Ectodermal cell (in vitro differentiated cells): ENCODE measurements around the gene LRRC23.
A peak's percentile ranks its signal among the peaks of the same experiment; 100 is the strongest.
"Not testable (repeated sequence)": the region's sequence is repeated elsewhere in the genome, so short reads cannot be mapped to it uniquely, and the experiment has no call there.

Source experiments
- H3K27ac ChIP-seq: 2 replicates; pipeline ENCODE4 v1.7.0; 2013; ENCODE audit warnings: mild to moderate bottlenecking, low read depth, low read length; ENCODE audit not compliant: insufficient read depth, poor library complexity, severe bottlenecking
- H3K27me3 ChIP-seq: 2 replicates; pipeline ENCODE4 v1.7.0; 2013; ENCODE audit warnings: mild to moderate bottlenecking, low read length; ENCODE audit not compliant: insufficient read depth, control insufficient read depth, poor library complexity, severe bottlenecking
- H3K36me3 ChIP-seq: one replicate; pipeline ENCODE4 v1.7.0; 2013; ENCODE audit warnings: low read length; ENCODE audit not compliant: control insufficient read depth, insufficient read depth
- H3K4me1 ChIP-seq: one replicate; pipeline ENCODE4 v1.7.0; 2013; ENCODE audit warnings: low read length; ENCODE audit not compliant: control insufficient read depth, insufficient read depth
- H3K4me3 ChIP-seq: 2 replicates; pipeline ENCODE4 v1.7.0; 2013; ENCODE audit warnings: low read depth, low read length, control low read depth; ENCODE audit not compliant: insufficient read depth
- H3K9me3 ChIP-seq: 2 replicates; pipeline ENCODE4 v1.7.0; 2013; ENCODE audit warnings: mild to moderate bottlenecking, low read length, moderate library complexity; ENCODE audit not compliant: control insufficient read depth
- WGBS, 2 experiments: methylation state at CpG; one replicate each; pipeline ENCODE4 v1.1.7; 2013; ENCODE audit warnings: missing lambda C conversion rate in 2 of 2; 5-methylcytosine and 5-hydroxymethylcytosine counted together

The LRRC23 gene

DNA sequence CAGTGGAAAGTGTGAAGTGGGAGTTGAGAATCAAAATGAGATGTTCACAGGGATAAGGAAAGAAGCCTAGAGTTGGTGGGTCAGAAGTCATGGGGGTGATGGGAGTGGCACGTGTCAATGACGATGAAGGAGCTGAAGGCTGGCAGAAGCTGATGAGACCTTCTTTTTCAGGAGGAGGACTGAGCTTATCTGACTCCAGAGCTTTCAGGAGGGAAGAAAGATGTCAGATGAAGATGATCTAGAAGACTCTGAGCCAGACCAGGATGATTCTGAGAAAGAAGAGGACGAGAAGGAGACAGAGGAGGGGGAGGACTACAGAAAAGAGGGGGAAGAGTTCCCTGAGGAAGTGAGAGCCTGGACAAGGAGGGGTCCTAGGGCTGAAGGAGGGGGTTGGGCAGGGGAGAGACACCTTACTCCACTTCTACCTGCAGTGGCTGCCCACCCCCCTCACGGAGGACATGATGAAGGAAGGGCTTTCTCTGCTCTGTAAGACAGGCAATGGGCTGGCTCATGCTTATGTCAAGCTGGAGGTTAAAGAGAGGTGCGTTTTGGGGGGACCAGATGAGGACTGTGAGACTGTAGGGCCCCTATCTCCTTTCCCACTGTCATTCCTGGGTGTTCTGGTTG, 905 bp downstream of the LRRC23 start:
- peak overlapping the region; percentile 28 for H3K4me3 ChIP-seq
- 67 to 70% methylated on average over 5 of the region's 5 CpGs for WGBS, 2 experiments
- peak overlapping the region; percentile 89 for H3K27ac ChIP-seq
- peaks cover 11% of the 10 kb centered on the region for H3K4me1 ChIP-seq
- no peaks in the 10 kb centered on the region for H3K36me3 ChIP-seq
- H3K9me3 ChIP-seq = no peaks in the 10 kb centered on the region
- no peaks in the 10 kb centered on the region for H3K27me3 ChIP-seq

DNA sequence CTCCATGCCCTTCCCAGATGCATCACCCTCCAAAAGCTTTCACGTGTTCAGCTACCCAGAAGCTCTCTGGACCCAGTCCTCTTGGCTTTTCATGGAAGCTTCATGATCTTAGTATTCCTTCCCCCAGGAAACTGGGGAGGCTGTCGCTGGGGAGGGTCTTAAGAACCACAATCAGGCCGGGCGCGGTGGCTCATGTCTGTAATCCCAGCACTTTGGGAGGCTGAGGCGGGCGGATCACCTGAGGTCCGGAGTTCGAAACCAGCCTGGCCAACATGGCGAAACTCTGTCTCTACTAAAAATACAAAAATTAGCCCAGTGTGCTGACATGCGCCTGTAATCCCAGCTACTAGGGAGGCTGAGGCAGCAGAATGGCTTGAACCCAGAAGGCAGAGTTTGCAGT, 3.5 kb downstream of the LRRC23 start:
- not testable (repeated sequence) for H3K9me3 ChIP-seq, H3K27me3 ChIP-seq
- 90 to 92% methylated on average over 11 of the region's 11 CpGs for WGBS, 2 experiments

DNA sequence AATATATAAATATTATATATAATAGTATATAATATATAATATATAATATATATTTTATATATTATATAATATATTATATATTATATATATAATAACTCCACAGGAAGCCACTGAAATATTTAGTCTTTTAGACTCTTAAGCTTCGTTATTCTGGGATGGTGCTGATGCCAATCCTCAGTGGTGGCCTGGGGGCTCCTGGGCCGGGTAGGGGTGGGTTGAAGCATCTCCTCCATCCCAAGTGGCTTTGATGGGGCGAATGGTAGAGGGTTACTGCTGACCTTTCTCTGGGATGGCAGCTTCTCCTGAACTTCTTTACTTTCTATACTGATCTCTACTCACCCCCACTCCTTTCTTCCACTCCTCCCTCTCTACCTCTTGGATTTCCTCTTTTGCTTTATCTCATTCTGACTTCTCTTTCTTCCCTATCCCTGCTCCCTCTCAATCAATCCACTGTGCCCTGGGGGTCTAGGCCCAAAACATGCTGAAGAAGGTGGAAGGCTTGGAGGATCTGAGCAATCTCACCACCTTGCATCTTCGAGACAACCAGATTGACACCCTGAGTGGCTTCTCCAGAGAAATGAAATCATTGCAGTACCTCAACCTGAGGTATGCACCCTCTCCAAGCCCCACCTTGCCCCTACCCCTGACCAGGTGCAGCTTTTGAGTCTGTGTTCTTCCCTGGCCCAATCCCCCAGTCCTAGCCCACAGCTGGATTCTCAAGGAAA, 5.0 kb downstream of the LRRC23 start:
- Histone ChIP-seq H3K36me3 (no peaks in the 10 kb centered on the region), H3K4me3 (no peak overlapping the region), H3K27me3 (no peaks in the 10 kb centered on the region), H3K27ac (no peak overlapping the region), H3K4me1 (peaks cover 11% of the 10 kb centered on the region), H3K9me3 (no peaks in the 10 kb centered on the region)
- WGBS, 2 experiments = 91 to 94% methylated on average over 4 of the region's 4 CpGs

More for the DNA sequence above, 3.5 kb downstream of the LRRC23 start:
- not testable (repeated sequence) for H3K36me3 ChIP-seq, H3K27ac ChIP-seq, H3K4me3 ChIP-seq
- peaks cover 11% of the 10 kb centered on the region for H3K4me1 ChIP-seq

DNA sequence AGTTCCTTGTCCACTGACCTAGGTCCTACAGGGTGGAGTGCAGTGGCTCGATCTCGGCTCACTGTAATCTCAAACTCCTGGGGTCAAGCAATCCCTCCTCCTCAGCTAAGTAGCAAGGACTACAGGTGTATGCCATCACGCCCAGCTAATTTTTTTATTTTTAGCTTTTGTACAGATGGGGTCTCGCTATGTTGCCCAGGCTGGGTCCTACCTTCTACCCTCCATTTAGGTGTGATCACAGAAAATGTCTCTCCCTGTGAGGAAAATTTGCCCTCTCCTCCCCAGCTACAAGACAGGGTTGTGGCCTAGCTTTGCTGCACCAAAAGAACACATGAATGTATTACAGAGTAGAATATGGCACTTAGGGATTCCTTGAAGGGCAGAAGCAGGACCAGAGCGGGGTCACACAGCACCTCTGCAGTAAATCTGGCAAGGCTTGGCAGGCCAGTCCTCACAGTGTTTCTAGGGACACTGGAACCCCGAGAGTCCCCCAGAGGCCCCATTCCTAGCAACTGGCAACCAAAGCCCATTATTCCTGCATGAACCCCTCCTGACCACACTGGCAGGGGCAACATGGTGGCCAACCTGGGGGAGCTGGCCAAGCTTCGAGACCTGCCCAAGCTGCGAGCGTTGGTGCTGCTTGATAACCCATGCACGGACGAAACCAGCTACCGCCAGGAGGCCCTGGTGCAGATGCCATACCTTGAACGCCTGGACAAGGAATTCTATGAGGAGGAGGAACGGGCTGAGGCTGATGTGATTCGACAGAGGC, 7.7 kb downstream of the LRRC23 start:
- WGBS, 2 experiments = 93 to 94% methylated on average over 15 of the region's 15 CpGs
- Histone ChIP-seq H3K27ac (no peak overlapping the region), H3K9me3 (no peaks in the 10 kb centered on the region), H3K4me1 (peaks cover 8% of the 10 kb centered on the region), H3K4me3 (no peak overlapping the region), H3K27me3 (no peaks in the 10 kb centered on the region), H3K36me3 (peaks cover 8% of the 10 kb centered on the region)

DNA sequence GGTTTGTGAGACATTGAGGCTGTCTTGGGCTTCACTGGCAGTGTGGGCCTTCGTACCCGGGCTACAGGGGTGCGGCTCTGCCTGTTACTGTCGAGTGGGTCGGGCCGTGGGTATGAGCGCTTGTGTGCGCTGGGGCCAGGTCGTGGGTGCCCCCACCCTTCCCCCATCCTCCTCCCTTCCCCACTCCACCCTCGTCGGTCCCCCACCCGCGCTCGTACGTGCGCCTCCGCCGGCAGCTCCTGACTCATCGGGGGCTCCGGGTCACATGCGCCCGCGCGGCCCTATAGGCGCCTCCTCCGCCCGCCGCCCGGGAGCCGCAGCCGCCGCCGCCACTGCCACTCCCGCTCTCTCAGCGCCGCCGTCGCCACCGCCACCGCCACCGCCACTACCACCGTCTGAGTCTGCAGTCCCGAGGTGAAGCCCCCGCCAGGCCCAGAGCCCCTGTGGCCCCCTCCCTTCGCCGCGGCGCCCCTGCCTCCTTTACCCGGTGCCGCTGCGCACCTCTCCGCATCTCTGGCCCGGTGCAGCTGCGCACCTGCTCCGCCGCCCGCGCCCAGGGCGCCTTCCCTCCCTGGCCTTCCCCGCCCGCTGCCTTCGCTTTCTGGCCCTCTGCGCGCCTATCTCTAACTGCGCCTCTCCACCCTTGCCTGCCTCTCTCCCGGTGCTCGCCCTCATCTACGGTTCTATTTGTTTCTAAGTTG, 9.8 kb downstream of the LRRC23 start, which contains the start of gene ENO2:
Gene ENO2 (plus strand): TSS at position 335 of the 701 bp plus-strand sequence. CDS start 1,253 bp downstream, outside the sequence.
- Histone ChIP-seq H3K27ac (no peak within 1 kb of the TSS), H3K4me1 (peaks cover 8% of the 10 kb centered on the region), H3K27me3 (no peaks in the 10 kb centered on the region), H3K36me3 (peaks cover 20% of the 10 kb centered on the region), H3K9me3 (no peaks in the 10 kb centered on the region), H3K4me3 (peak within 1 kb of the TSS; percentile 75)
- 1% methylated on average over 68 of the region's 68 CpGs for WGBS, 2 experiments

DNA sequence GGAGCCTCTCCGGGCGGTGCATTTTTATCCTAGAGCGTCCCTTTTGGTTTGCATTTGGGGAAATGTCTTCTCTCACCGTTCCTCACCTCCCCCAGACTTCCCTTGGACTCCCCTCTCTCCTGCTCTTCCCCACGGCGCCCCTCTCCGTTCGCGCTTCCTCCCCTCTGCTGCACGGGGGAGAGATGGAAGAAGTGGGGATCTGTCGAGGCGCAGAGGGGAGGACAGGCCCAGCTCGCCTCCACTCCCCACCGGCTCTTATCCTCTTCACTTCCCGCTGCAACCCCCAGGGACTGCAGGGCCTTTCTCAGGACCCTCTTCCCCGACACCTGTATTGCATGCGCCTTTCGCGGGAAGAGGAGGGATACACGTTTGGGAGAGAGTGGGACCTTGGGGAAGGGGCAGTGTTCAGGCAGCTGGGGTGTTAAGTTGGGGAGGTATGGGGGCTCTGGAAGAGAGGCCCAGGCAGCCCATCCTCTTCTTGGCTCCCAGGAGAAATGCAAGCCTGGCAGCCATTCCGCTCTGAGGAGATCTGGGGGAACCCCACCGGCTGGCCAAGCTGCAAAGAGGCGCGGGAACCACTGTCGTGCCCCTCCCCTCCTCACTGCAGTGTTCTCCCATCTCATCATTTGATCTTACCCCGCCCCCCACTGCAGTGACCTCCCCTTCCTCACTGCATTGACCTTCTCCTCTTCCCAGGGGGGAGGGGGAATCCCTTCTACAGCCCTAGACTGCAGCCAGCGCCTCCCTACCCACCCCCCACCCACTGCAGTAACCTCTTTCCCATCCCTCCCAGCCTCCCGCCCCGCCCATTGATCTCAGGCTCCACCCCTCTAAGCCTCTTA, 10.5 kb downstream of the LRRC23 start:
- Histone ChIP-seq H3K27ac (no peak overlapping the region), H3K4me1 (peaks cover 8% of the 10 kb centered on the region), H3K27me3 (no peaks in the 10 kb centered on the region), H3K9me3 (no peaks in the 10 kb centered on the region), H3K36me3 (peaks cover 27% of the 10 kb centered on the region), H3K4me3 (peak overlapping the region; percentile 75)
- WGBS, 2 experiments = 2 to 4% methylated on average over 29 of the region's 29 CpGs

DNA sequence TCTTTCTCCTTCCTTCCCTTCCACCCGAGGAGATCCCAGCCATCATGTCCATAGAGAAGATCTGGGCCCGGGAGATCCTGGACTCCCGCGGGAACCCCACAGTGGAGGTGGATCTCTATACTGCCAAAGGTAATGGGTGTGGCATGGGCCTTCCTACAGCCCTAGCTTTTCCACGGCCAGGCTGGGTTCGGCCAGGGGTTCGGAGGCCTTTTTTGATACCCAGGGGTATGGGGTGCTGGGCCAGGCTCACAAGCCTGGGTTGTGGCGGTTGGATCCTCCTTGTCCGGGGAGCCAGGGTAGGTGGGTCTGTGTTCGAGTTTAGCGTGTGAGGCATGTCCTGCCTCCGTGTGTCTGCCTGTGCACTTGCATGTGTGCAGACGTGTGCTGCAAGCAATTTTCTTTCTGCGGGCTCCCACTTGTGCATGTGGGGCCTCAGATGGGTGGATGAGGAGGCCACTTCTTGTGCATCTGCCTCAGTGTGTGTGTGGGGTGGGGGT, 11.2 kb downstream of the LRRC23 start:
- no peaks in the 10 kb centered on the region for H3K9me3 ChIP-seq
- H3K27me3 ChIP-seq = no peaks in the 10 kb centered on the region
- H3K27ac ChIP-seq = no peak overlapping the region
- peak overlapping the region; percentile 75 for H3K4me3 ChIP-seq
- peaks cover 28% of the 10 kb centered on the region for H3K36me3 ChIP-seq
- WGBS, 2 experiments = 77 to 82% methylated on average over 14 of the region's 14 CpGs
- H3K4me1 ChIP-seq = peaks cover 8% of the 10 kb centered on the region

DNA sequence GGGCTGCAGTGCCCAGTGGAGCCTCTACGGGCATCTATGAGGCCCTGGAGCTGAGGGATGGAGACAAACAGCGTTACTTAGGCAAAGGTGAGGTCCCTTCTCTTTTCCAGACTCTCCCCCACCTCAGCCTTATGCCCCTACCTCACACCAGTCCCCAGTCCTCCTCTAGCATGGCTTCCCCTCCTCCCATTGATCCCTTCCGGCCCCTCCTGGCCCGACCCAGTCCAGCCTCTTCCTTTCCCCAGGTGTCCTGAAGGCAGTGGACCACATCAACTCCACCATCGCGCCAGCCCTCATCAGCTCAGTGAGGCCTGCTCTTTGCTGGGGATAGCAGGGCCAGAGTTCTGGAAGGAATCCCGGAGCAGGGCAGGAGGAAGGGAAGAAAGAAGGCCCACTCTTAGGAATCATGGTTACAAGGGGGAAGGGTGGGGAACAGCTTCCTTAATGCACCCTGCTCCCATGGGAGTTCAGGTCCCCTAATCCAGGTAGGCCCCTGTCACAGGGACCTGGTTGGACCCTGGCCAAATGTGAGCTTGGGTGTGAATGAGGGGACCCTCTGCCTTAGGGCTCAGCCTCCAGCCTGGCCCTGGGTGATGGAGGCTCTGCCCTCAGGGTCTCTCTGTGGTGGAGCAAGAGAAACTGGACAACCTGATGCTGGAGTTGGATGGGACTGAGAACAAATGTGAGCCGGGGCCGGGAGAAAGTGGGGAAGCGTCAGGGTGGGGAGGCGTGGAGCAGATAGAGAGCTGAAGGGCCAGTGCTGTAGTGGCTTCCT, 12.0 kb downstream of the LRRC23 start:
- Histone ChIP-seq H3K4me3 (peak overlapping the region; percentile 75), H3K4me1 (peaks cover 8% of the 10 kb centered on the region), H3K9me3 (no peaks in the 10 kb centered on the region), H3K27me3 (no peaks in the 10 kb centered on the region), H3K36me3 (peaks cover 30% of the 10 kb centered on the region), H3K27ac (no peak overlapping the region)
- 92 to 93% methylated on average over 11 of the region's 11 CpGs for WGBS, 2 experiments
